Measurements from ENCODE around the gene COL23A1. TPM values are rescaled to one million over a fixed set of nuclear protein-coding genes. Genes with fewer than 3 reads are reported as not detected.

Gene COL23A1
- total and polyA plus RNA-seq, 4 donors, result 0.76 to 4.4 (median 1.3) TPM

DNA sequence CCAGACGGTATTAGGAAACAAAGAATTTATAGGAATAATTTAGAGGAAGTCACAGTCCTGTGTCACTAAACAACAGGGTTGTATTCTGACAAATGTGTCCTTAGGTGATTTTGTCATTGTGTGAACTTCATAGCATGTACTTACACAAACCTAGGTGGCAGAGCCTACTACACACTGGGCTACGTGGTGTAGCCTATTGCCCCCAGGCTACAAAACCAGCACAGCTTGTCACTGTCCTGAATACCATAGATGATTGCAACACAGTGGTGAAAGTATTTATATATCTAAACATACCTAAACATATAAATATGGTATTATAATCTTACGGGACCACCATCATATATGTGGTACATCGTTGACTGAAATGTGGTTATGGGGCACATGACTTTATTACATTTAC is 69.3 kb downstream of the COL23A1 start:
- Histone ChIP-seq H3K36me3 (ENCODE audit: control insufficient read depth in 4 of 4, insufficient read depth in 4 of 4, low read length in 4 of 4) (no peaks in the 10 kb centered on the region), H3K9me3 (ENCODE audit: control insufficient read depth in 4 of 4, insufficient read depth in 3 of 4, low read length in 3 of 4) (peaks cover 0 to 2% (median 0%) of the 10 kb centered on the region in 4 donors), H3K9ac (ENCODE audit: insufficient read depth in 1 of 2, low read length in 2 of 2) (no peak overlapping the region), H3K27ac (ENCODE audit: low read depth in 1 of 2, low read length in 1 of 2) (no peak overlapping the region), H3K4me1 (ENCODE audit: control insufficient read depth in 5 of 5, insufficient read depth in 5 of 5, low read length in 5 of 5) (no peaks in the 10 kb centered on the region), H3K4me3 (no peak overlapping the region), H3K27me3 (ENCODE audit: control insufficient read depth in 3 of 3, insufficient read depth in 3 of 3, low read length in 2 of 3) (no peaks in the 10 kb centered on the region)
- 81 to 87% methylated on average over 4 of the region's 4 CpGs for WGBS, 2 donors
- TF ChIP-seq, protein P1, sequence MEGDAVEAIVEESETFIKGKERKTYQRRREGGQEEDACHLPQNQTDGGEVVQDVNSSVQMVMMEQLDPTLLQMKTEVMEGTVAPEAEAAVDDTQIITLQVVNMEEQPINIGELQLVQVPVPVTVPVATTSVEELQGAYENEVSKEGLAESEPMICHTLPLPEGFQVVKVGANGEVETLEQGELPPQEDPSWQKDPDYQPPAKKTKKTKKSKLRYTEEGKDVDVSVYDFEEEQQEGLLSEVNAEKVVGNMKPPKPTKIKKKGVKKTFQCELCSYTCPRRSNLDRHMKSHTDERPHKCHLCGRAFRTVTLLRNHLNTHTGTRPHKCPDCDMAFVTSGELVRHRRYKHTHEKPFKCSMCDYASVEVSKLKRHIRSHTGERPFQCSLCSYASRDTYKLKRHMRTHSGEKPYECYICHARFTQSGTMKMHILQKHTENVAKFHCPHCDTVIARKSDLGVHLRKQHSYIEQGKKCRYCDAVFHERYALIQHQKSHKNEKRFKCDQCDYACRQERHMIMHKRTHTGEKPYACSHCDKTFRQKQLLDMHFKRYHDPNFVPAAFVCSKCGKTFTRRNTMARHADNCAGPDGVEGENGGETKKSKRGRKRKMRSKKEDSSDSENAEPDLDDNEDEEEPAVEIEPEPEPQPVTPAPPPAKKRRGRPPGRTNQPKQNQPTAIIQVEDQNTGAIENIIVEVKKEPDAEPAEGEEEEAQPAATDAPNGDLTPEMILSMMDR (IDR thresholded peaks at IDR 0.05; ENCODE audit: control extremely low read depth, extremely low read depth), result no peak
- DNase-seq (no peak), ATAC-seq (ENCODE audit: insufficient read depth, low FRiP score) (no peak)

DNA sequence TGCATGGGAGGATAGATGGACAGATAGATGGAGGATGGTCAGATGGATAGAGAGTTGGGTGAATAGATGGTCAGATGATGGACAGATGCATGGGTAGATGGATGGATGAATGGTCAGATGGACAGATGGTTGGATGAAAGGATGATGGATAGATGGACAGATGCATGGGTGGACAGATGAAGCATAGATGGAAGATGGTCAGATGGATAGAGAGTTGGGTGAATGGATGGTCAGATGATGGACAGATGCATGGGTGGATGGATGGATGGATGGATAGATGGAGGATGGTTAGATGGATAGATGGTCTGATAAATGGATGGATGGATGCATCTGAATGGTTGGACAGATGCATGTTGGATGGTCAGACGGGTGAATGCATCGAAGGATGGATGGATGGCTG is 70.4 kb downstream of the COL23A1 start:
- Histone ChIP-seq H3K36me3 (ENCODE audit: control insufficient read depth in 4 of 4, insufficient read depth in 4 of 4, low read length in 4 of 4) (no peaks in the 10 kb centered on the region), H3K9me3 (ENCODE audit: control insufficient read depth in 4 of 4, insufficient read depth in 3 of 4, low read length in 3 of 4) (peaks cover 0 to 2% (median 0%) of the 10 kb centered on the region in 4 donors), H3K4me1 (ENCODE audit: control insufficient read depth in 5 of 5, insufficient read depth in 5 of 5, low read length in 5 of 5) (no peaks in the 10 kb centered on the region), H3K27ac (ENCODE audit: low read depth in 1 of 2, low read length in 1 of 2) (no peak overlapping the region), H3K27me3 (ENCODE audit: control insufficient read depth in 3 of 3, insufficient read depth in 3 of 3, low read length in 2 of 3) (no peaks in the 10 kb centered on the region), H3K9ac (ENCODE audit: insufficient read depth in 1 of 2, low read length in 2 of 2) (no peak overlapping the region), H3K4me3 (no peak overlapping the region)
- ATAC-seq (ENCODE audit: insufficient read depth, low FRiP score) (no peak), DNase-seq (no peak)
- 97 to 100% methylated on average over 2 of the region's 2 CpGs for WGBS, 2 donors
- TF ChIP-seq, protein P1 (IDR thresholded peaks at IDR 0.05; ENCODE audit: control extremely low read depth, extremely low read depth), result no peak

DNA sequence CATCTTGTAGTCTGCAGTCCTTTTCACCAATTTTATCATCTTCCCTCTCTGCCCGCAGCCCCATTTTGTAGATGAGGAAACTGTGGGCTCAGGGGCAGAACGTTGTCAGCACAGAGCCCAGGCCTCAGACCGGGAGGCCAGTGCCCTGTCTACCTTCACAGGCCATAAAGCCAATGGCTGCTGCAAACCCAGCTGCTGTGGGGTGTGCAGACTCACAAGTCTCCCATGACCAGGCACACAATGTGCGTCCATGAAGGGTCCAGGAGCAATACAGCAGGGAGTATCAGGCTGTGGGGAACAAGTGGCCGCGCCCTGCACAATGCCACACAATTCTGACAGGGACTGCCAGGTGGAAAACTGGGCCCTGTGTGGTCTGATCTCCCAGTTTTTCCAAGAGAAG is 71.0 kb downstream of the COL23A1 start:
- ATAC-seq (ENCODE audit: insufficient read depth, low FRiP score) (no peak), DNase-seq (no peak)
- Histone ChIP-seq H3K4me1 (ENCODE audit: control insufficient read depth in 5 of 5, insufficient read depth in 5 of 5, low read length in 5 of 5) (no peaks in the 10 kb centered on the region), H3K9me3 (ENCODE audit: control insufficient read depth in 4 of 4, insufficient read depth in 3 of 4, low read length in 3 of 4) (peaks cover 0 to 2% (median 0%) of the 10 kb centered on the region in 4 donors), H3K4me3 (no peak overlapping the region), H3K9ac (ENCODE audit: insufficient read depth in 1 of 2, low read length in 2 of 2) (no peak overlapping the region), H3K36me3 (ENCODE audit: control insufficient read depth in 4 of 4, insufficient read depth in 4 of 4, low read length in 4 of 4) (no peaks in the 10 kb centered on the region), H3K27ac (ENCODE audit: low read depth in 1 of 2, low read length in 1 of 2) (no peak overlapping the region), H3K27me3 (ENCODE audit: control insufficient read depth in 3 of 3, insufficient read depth in 3 of 3, low read length in 2 of 3) (peaks cover 0 to 1% (median 0%) of the 10 kb centered on the region in 3 donors)
- WGBS, 2 donors, result 94 to 96% methylated on average over 6 of the region's 6 CpGs
- TF ChIP-seq, protein P1 (IDR thresholded peaks at IDR 0.05; ENCODE audit: control extremely low read depth, extremely low read depth), result no peak
